ENCODE data around the gene KRTAP5-1. TPM values are rescaled to one million over a fixed set of nuclear protein-coding genes. Genes with fewer than 3 reads are reported as not detected.

The KRTAP5-1 gene
- total and polyA plus RNA-seq, 7 donors, result not detected

DNA sequence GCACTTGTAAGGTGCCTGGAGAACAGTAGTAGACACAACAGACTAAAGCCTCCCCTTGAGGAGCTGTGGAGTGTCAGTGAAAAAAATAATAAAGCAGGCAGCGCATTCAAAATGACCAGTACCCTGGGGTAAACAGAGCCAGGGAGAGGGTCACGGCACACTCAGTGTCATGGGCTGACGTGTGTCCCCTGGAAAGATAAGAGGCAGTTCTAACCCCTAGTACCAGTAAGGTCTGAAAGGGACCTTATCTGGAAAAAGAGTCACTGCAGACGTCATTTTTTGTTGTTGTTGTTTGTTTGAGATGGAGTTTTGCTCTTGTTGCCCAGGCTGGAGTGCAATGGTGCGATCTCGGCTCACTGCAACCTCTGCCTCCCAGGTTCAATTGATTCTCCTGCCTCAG, 45.0 kb downstream of the KRTAP5-1 start:
- H3K36me3 ChIP-seq, result peaks cover 0 to 6% (median 3%) of the 10 kb centered on the region in 4 donors
- H3K4me1 ChIP-seq, result peaks cover 0 to 16% (median 9%) of the 10 kb centered on the region in 4 donors
- H3K27me3 ChIP-seq, result peaks cover 0 to 8% (median 0%) of the 10 kb centered on the region in 3 donors
- 93 to 94% methylated on average over 6 of the region's 6 CpGs for WGBS, 2 donors
- no peak for DNase-seq
- H3K27ac ChIP-seq, result no peak overlapping the region
- H3K4me3 ChIP-seq, result no peak overlapping the region
- intact Hi-C loops (cut with DNase I), result no loop called here
- H3K9me3 ChIP-seq, result no peaks in the 10 kb centered on the region
- TF ChIP-seq, protein P1, sequence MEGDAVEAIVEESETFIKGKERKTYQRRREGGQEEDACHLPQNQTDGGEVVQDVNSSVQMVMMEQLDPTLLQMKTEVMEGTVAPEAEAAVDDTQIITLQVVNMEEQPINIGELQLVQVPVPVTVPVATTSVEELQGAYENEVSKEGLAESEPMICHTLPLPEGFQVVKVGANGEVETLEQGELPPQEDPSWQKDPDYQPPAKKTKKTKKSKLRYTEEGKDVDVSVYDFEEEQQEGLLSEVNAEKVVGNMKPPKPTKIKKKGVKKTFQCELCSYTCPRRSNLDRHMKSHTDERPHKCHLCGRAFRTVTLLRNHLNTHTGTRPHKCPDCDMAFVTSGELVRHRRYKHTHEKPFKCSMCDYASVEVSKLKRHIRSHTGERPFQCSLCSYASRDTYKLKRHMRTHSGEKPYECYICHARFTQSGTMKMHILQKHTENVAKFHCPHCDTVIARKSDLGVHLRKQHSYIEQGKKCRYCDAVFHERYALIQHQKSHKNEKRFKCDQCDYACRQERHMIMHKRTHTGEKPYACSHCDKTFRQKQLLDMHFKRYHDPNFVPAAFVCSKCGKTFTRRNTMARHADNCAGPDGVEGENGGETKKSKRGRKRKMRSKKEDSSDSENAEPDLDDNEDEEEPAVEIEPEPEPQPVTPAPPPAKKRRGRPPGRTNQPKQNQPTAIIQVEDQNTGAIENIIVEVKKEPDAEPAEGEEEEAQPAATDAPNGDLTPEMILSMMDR (IDR thresholded peaks at IDR 0.05), result no peak
- TF ChIP-seq POLR2AphosphoS5 (IDR thresholded peaks at IDR 0.05) (no peak), POLR2A (IDR thresholded peaks at IDR 0.05) (no peak), EP300 (IDR thresholded peaks at IDR 0.05) (no peak)

- intact Hi-C loops (cut with DNase I), result no loop called here
These were observed 46.9 kb downstream of the KRTAP5-1 start for GRCh38 chr11:1538153-1538552.

GRCh38 chr11:1536065-1536843, 48.8 kb downstream of the KRTAP5-1 start:
- TF ChIP-seq, protein P1 (IDR thresholded peaks at IDR 0.05), result no peak
- no peak for TF ChIP-seq POLR2AphosphoS5 (IDR thresholded peaks at IDR 0.05)
- Histone ChIP-seq H3K4me1 (peaks cover 0 to 50% (median 42%) of the 10 kb centered on the region in 4 donors), H3K27me3 (peaks cover 0 to 4% (median 0%) of the 10 kb centered on the region in 3 donors), H3K27ac (no peak overlapping the region), H3K4me3 (no peak overlapping the region), H3K36me3 (peaks cover 0 to 21% (median 3%) of the 10 kb centered on the region in 4 donors), H3K9me3 (no peaks in the 10 kb centered on the region)
- 88% methylated on average over 16 of the region's 16 CpGs for WGBS, 2 donors
- intact Hi-C loops (cut with DNase I), result no loop called here
- DNase-seq, result no peak

More at GRCh38 chr11:1538153-1538552, 46.9 kb downstream of the KRTAP5-1 start:
- H3K4me3 ChIP-seq, result no peak overlapping the region
- no peak overlapping the region for H3K27ac ChIP-seq
- no peaks in the 10 kb centered on the region for H3K9me3 ChIP-seq
- 84 to 85% methylated on average over 5 of the region's 5 CpGs for WGBS, 2 donors
- peaks cover 0 to 13% (median 3%) of the 10 kb centered on the region in 4 donors for H3K36me3 ChIP-seq
- DNase-seq, result no peak
- peaks cover 0 to 4% (median 0%) of the 10 kb centered on the region in 3 donors for H3K27me3 ChIP-seq
- peaks cover 0 to 31% (median 23%) of the 10 kb centered on the region in 4 donors for H3K4me1 ChIP-seq
- TF ChIP-seq POLR2A (IDR thresholded peaks at IDR 0.05), result no peak
- TF ChIP-seq, protein P1 (IDR thresholded peaks at IDR 0.05), result no peak
- no peak for TF ChIP-seq EP300 (IDR thresholded peaks at IDR 0.05)
- no peak for TF ChIP-seq POLR2AphosphoS5 (IDR thresholded peaks at IDR 0.05)

DNA sequence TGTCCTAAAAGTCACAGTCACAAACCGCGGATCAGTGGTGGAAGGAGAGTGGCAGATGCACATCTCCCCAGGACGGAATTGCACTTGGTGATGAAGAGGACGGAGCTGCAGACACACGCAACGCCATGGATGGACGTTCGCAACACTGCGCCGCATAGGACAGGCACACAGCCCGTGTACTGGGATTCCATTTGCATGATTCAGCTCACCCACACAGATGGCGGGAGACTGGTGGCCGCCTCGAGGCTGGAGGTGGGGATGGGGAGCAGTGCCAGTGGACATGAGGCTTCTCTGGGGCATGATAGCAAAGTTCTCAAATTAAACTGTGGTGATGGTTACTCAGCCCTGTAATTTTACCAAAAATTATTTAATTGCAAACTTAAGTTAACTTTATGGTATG, 50.4 kb downstream of the KRTAP5-1 start:
- WGBS, 2 donors, result 89% methylated on average over 14 of the region's 14 CpGs
- intact Hi-C loops (cut with DNase I), result no loop called here
- TF ChIP-seq EP300 (IDR thresholded peaks at IDR 0.05), result no peak
- no peak for TF ChIP-seq POLR2AphosphoS5 (IDR thresholded peaks at IDR 0.05)
- TF ChIP-seq, protein P1 (IDR thresholded peaks at IDR 0.05), result no peak
- no peak for TF ChIP-seq POLR2A (IDR thresholded peaks at IDR 0.05)
- peaks cover 0 to 63% (median 51%) of the 10 kb centered on the region in 4 donors for H3K4me1 ChIP-seq
- H3K4me3 ChIP-seq, result no peak overlapping the region
- no peak for DNase-seq
- no peak overlapping the region for H3K27ac ChIP-seq
- H3K9me3 ChIP-seq, result no peaks in the 10 kb centered on the region
- H3K27me3 ChIP-seq, result peaks cover 0 to 4% (median 0%) of the 10 kb centered on the region in 3 donors
- peaks cover 0 to 21% (median 3%) of the 10 kb centered on the region in 4 donors for H3K36me3 ChIP-seq

Other genes starting within 250 kb of the KRTAP5-1 start
- gene BRSK2, start 195.3 kb downstream of the KRTAP5-1 start, total RNA-seq, result 1 to 10 TPM; 1.8 to 3.2 (median 2.4) TPM
- 1 to 10 TPM in 1 of 3 donors, not detected in 2; 1.7 TPM for gene BRSK2, start 195.3 kb downstream of the KRTAP5-1 start, polyA plus RNA-seq
- gene MOB2, start 98.5 kb downstream of the KRTAP5-1 start, total RNA-seq, result 10 to 100 TPM; 68.6 to 88.9 (median 71.5) TPM
- gene MOB2, start 98.5 kb downstream of the KRTAP5-1 start, polyA plus RNA-seq, result 10 to 100 TPM; 46.2 to 55.0 (median 53.5) TPM
- 1 to 10 TPM in 3 of 4 donors, under 1 TPM in 1; 0.66 to 4.4 (median 2.1) TPM for gene DUSP8, start 13.0 kb downstream of the KRTAP5-1 start, total RNA-seq
- gene DUSP8, start 13.0 kb downstream of the KRTAP5-1 start, polyA plus RNA-seq, result 10 to 100 TPM in 1 of 3 donors, 1 to 10 TPM in 2; 6.6 to 12.7 (median 7.0) TPM
- gene KRTAP5-2, start 13.0 kb upstream of the KRTAP5-1 start, total RNA-seq, result not detected
- under 1 TPM in 1 of 3 donors, not detected in 2; 0.29 TPM for gene KRTAP5-2, start 13.0 kb upstream of the KRTAP5-1 start, polyA plus RNA-seq
- not detected for gene KRTAP5-3, start 23.2 kb upstream of the KRTAP5-1 start, total RNA-seq
- gene KRTAP5-3, start 23.2 kb upstream of the KRTAP5-1 start, polyA plus RNA-seq, result not detected
- not detected for gene KRTAP5-4, start 36.9 kb upstream of the KRTAP5-1 start, total RNA-seq
- gene KRTAP5-4, start 36.9 kb upstream of the KRTAP5-1 start, polyA plus RNA-seq, result not detected
- not detected for gene KRTAP5-5, start 44.5 kb upstream of the KRTAP5-1 start, total RNA-seq
- gene KRTAP5-5, start 44.5 kb upstream of the KRTAP5-1 start, polyA plus RNA-seq, result under 1 TPM in 2 of 3 donors, not detected in 1; 0.28 to 0.92 TPM
- gene KRTAP5-6, start 111.9 kb upstream of the KRTAP5-1 start, total RNA-seq, result not detected
- gene KRTAP5-6, start 111.9 kb upstream of the KRTAP5-1 start, polyA plus RNA-seq, result not detected
- gene IFITM10, start 165.3 kb upstream of the KRTAP5-1 start, total RNA-seq, result 1 to 10 TPM in 1 of 4 donors, under 1 TPM in 3; 0.36 to 1.4 (median 0.61) TPM
- gene IFITM10, start 165.3 kb upstream of the KRTAP5-1 start, polyA plus RNA-seq, result under 1 TPM in 1 of 3 donors, not detected in 2; 0.60 TPM
- 100 to 1,000 TPM; 173 to 222 (median 209) TPM for gene CTSD, start 178.6 kb upstream of the KRTAP5-1 start, total RNA-seq
- 1,000 to 10,000 TPM in 1 of 3 donors, 100 to 1,000 TPM in 2; 251 to 1,586 (median 853) TPM for gene CTSD, start 178.6 kb upstream of the KRTAP5-1 start, polyA plus RNA-seq
- not detected for gene SYT8, start 249.7 kb upstream of the KRTAP5-1 start, total RNA-seq
- gene SYT8, start 249.7 kb upstream of the KRTAP5-1 start, polyA plus RNA-seq, result 1 to 10 TPM in 2 of 3 donors, not detected in 1; 1.8 to 5.4 TPM

Data from sigmoid colon (tissue), 7 donors.